NCI-H2196 treated with DMSO at 0.1 percent for 48 hours (cell line): Measurements from ENCODE around the gene MORN3.
A peak's percentile ranks its signal among the peaks of the same experiment; 100 is the strongest.
"Not testable (repeated sequence)": the region's sequence is repeated elsewhere in the genome, so short reads cannot be mapped to it uniquely, and the experiment has no call there.

Experiments used
- DNase-seq: peaks from one replicate; lab custom pipeline; 2025; ENCODE audit not compliant: unreplicated experiment; lab: John Stamatoyannopoulos, UW

Gene MORN3

GRCh38 chr12:121692744-121693143 is 23.3 kb upstream of the MORN3 start:
- not testable (repeated sequence) for DNase-seq

GRCh38 chr12:121689430-121689829 is 20.0 kb upstream of the MORN3 start:
- DNase-seq: no peak

- DNase-seq: no peak
These were observed 19.5 kb upstream of the MORN3 start for GRCh38 chr12:121688966-121689365.

- not testable (repeated sequence) for DNase-seq
These were observed 10.3 kb upstream of the MORN3 start for GRCh38 chr12:121679661-121680197.

GRCh38 chr12:121678716-121679300 is 9.4 kb upstream of the MORN3 start:
- no peak for DNase-seq

GRCh38 chr12:121678305-121678704 is 8.9 kb upstream of the MORN3 start:
- DNase-seq: no peak

GRCh38 chr12:121676190-121676589 is 6.7 kb upstream of the MORN3 start:
- DNase-seq: no peak

- DNase-seq: peak; percentile 76
These were observed 3.6 kb upstream of the MORN3 start for GRCh38 chr12:121673013-121673511.

- no peak for DNase-seq
These were observed 519 bp downstream of the MORN3 start for GRCh38 chr12:121668750-121669520.

GRCh38 chr12:121666829-121667228 is 2.6 kb downstream of the MORN3 start:
- DNase-seq: not testable (repeated sequence)

GRCh38 chr12:121663610-121663929 is 5.9 kb downstream of the MORN3 start:
- no peak for DNase-seq

GRCh38 chr12:121661353-121662105 is 7.9 kb downstream of the MORN3 start:
- not testable (repeated sequence) for DNase-seq

GRCh38 chr12:121657305-121658008 is 12.0 kb downstream of the MORN3 start:
- no peak for DNase-seq

- DNase-seq: no peak
These were observed 13.3 kb downstream of the MORN3 start for GRCh38 chr12:121656122-121656521.

- no peak for DNase-seq
These were observed 15.5 kb downstream of the MORN3 start for GRCh38 chr12:121653999-121654398.

GRCh38 chr12:121652767-121653497 is 16.5 kb downstream of the MORN3 start:
- DNase-seq: no peak

- DNase-seq: no peak
These were observed 18.1 kb downstream of the MORN3 start for GRCh38 chr12:121651320-121651719.

- no peak for DNase-seq
These were observed 19.6 kb downstream of the MORN3 start for GRCh38 chr12:121649819-121650353.

GRCh38 chr12:121649322-121649721 is 20.1 kb downstream of the MORN3 start:
- no peak for DNase-seq

GRCh38 chr12:121648458-121649028 is 20.9 kb downstream of the MORN3 start:
- DNase-seq: no peak
